OCI-LY3 (cell line): ENCODE data around the gene HMGXB4.

ENCODE experiments used
- H2AFZ ChIP-seq: fragments of 200-600, 300-600 bp; shearing (Covaris generic); 2 replicates; pipeline ENCODE4 v1.6.0; 2014; ENCODE audit warnings: antibody characterized with exemption, low read depth, low read length
- H3K27ac ChIP-seq: fragments of 200-600, 300-600 bp; sonication (generic); 2 replicates; pipeline ENCODE4 v1.5.1; 2014; ENCODE audit warnings: mild to moderate bottlenecking, low read length, moderate library complexity, mixed read lengths
- H3K27me3 ChIP-seq: fragments of 200-600, 300-600 bp; sonication (generic); 2 replicates; pipeline ENCODE4 v1.6.1; 2014; ENCODE audit warnings: low read depth, low read length, mixed read lengths
- H3K36me3 ChIP-seq: fragments of 200-600, 300-600 bp; sonication (generic); replicated peaks from 2 replicates; pipeline ENCODE3; 2014; ENCODE audit warnings: low read depth, low read length, mixed read lengths
- H3K4me1 ChIP-seq: fragments of 300-600, 200-600 bp; sonication (generic); 2 replicates; pipeline ENCODE4 v1.6.1; 2014; ENCODE audit warnings: low read length, mixed read lengths
- H3K4me2 ChIP-seq: fragments of 200-600, 300-600 bp; sonication (generic); 2 replicates; pipeline ENCODE4 v1.6.1; 2014; ENCODE audit warnings: low read length, mixed read lengths
- H3K4me3 ChIP-seq: fragments of 300-600, 200-600 bp; sonication (generic); 2 replicates; pipeline ENCODE4 v1.5.1; 2014; ENCODE audit warnings: antibody characterized with exemption, mild to moderate bottlenecking, low read length, moderate library complexity
- H3K79me2 ChIP-seq: fragments of 300-600, 200-600 bp; shearing (Covaris generic); 2 replicates; pipeline ENCODE4 v1.6.1; 2014; ENCODE audit warnings: mild to moderate bottlenecking, low read length, mixed read lengths
- H3K9ac ChIP-seq: fragments of 300-600, 200-600 bp; shearing (Covaris generic); 2 replicates; pipeline ENCODE4 v1.6.0; 2014; ENCODE audit warnings: mild to moderate bottlenecking, low read length, moderate library complexity
- H3K9me3 ChIP-seq: fragments of 200-600, 300-600 bp; shearing (Covaris generic); 2 replicates; pipeline ENCODE4 v1.6.1; 2014; ENCODE audit warnings: low read length, mixed read lengths; ENCODE audit not compliant: insufficient read depth
- H4K20me1 ChIP-seq: fragments of 200-600, 300-600 bp; sonication (generic); 2 replicates; pipeline ENCODE4 v1.6.1; 2016; ENCODE audit warnings: low read length, mixed read lengths; ENCODE audit not compliant: insufficient read depth
- CTCF ChIP-seq: fragments of 200-600, 300-600 bp; sonication (generic); IDR thresholded peaks from 2 replicates; pipeline ENCODE4 v1.5.1; 2014; ENCODE audit warnings: antibody characterized with exemption, low read length, low read depth
- EZH2phosphoT487 ChIP-seq: fragments of 200-600 bp; shearing (Covaris generic); IDR thresholded peaks from 2 replicates; pipeline ENCODE4 v1.6.1; 2018; ENCODE audit warnings: antibody characterized with exemption, mixed run types, low read depth

HMGXB4 gene

DNA sequence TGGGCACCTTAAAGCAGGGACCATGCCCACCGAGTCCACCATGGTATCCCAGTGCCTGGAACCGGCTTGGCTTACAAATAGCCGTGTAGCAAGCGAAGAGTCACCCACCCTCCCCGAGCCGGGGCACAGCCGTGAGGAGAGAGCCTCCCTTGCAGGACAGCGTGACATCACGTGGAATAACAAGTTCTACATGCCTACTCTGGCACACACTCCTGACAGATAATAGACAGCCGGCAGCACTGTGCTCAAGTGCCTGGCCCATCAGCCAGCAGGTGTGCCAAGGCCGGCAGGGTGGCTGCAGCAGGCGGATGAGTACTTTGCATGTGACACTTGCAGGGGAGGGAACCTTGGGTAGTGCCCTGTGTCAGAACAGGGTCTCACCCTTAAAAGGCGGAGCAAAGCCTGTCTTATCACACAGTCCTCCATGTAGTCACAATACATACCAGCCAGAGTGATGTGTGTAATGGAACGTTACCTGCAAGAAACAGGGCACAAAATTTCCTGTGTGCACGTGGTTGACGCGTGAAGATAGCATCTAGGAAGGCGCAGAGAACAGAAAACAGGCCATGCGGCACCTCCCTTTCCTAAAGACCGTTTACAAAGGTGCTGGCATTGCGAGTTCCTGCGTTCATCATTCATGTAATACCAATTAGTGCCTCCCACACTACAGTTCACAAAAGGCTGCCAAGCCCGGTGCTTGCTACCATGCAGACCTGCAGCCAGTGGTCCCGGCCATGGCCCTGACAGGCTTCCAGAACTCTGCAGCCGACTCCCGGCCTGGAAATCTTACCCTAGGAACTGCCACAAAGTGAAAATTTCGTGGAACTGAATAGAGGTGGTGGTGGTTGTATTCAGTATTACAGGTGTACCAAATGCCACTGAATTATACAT is 58.8 kb downstream of the HMGXB4 start:
- no peak overlapping the region for H3K9ac ChIP-seq
- peaks cover 3% of the 10 kb centered on the region for H3K36me3 ChIP-seq
- H4K20me1 ChIP-seq: no peaks in the 10 kb centered on the region
- H3K4me1 ChIP-seq: peaks cover 26% of the 10 kb centered on the region
- H3K4me3 ChIP-seq: no peak overlapping the region
- H3K4me2 ChIP-seq: no peak overlapping the region
- H3K79me2 ChIP-seq: no peaks in the 10 kb centered on the region
- no peaks in the 10 kb centered on the region for H3K9me3 ChIP-seq
- no peak overlapping the region for H3K27ac ChIP-seq
- H3K27me3 ChIP-seq: no peaks in the 10 kb centered on the region
- H2AFZ ChIP-seq: no peak overlapping the region
- TF ChIP-seq CTCF: no peak
- TF ChIP-seq EZH2phosphoT487: no peak

DNA sequence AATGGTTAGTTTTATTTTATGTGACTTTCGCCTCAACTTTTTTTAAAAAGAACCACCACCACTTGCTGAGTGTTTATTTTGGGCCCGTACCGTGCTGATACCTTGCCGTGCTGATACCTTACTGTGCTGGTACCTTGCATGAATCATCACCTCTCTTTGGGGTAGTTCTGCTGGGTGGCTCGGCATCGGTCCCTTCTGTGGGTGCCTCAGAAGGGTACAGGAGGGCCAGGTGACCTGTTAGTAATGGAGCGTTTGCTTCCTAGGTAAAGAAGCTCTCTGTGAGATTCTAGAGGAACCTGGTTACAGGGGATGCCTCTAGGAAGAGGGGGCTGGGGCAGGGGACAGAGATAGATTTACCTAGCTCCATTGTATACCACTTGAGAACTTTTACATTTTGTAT is 59.5 kb downstream of the HMGXB4 start:
- no peak overlapping the region for H3K4me2 ChIP-seq
- H3K9ac ChIP-seq: no peak overlapping the region
- no peaks in the 10 kb centered on the region for H3K27me3 ChIP-seq
- H4K20me1 ChIP-seq: no peaks in the 10 kb centered on the region
- peaks cover 20% of the 10 kb centered on the region for H3K4me1 ChIP-seq
- TF ChIP-seq EZH2phosphoT487: no peak
- no peak for TF ChIP-seq CTCF
- no peaks in the 10 kb centered on the region for H3K79me2 ChIP-seq
- H3K27ac ChIP-seq: no peak overlapping the region
- no peaks in the 10 kb centered on the region for H3K9me3 ChIP-seq
- peaks cover 3% of the 10 kb centered on the region for H3K36me3 ChIP-seq
- H2AFZ ChIP-seq: no peak overlapping the region
- H3K4me3 ChIP-seq: no peak overlapping the region

- no peak overlapping the region for H3K9ac ChIP-seq
- no peaks in the 10 kb centered on the region for H3K79me2 ChIP-seq
- H3K4me2 ChIP-seq: no peak overlapping the region
- peaks cover 9% of the 10 kb centered on the region for H3K4me1 ChIP-seq
- no peaks in the 10 kb centered on the region for H3K9me3 ChIP-seq
- no peaks in the 10 kb centered on the region for H4K20me1 ChIP-seq
- no peaks in the 10 kb centered on the region for H3K27me3 ChIP-seq
- H3K27ac ChIP-seq: no peak overlapping the region
- H3K4me3 ChIP-seq: no peak overlapping the region
- H3K36me3 ChIP-seq: peaks cover 3% of the 10 kb centered on the region
- no peak overlapping the region for H2AFZ ChIP-seq
- no peak for TF ChIP-seq CTCF
- TF ChIP-seq EZH2phosphoT487: no peak
Observed at GRCh38 chr22:35317680-35318290, 60.5 kb downstream of the HMGXB4 start.
